Liver (tissue), 9 donors: ENCODE results near the gene TMPRSS5. TPM values are rescaled to one million over a fixed set of nuclear protein-coding genes. Genes with fewer than 3 reads are reported as not detected.

Source experiments
- DNase-seq: peaks from one replicate; pipeline ENCODE4 v3.0.0-alpha.2; 2017; ENCODE audit warnings: low spot score
- H3K27ac ChIP-seq, 2 donors: one replicate each; pipeline ENCODE4 v1.7.0; 2013; ENCODE audit warnings: inconsistent platforms in 2 of 2, low read length in 2 of 2, control low read depth in 1 of 2, low read depth in 1 of 2, mild to moderate bottlenecking in 1 of 2
- H3K27me3 ChIP-seq, 4 donors: one replicate each; pipeline versions ENCODE4 v1.6.1 to v1.7.0; 2013; ENCODE audit warnings: low read length in 3 of 4, inconsistent platforms in 1 of 4, mild to moderate bottlenecking in 1 of 4, moderate library complexity in 1 of 4; ENCODE audit not compliant: control insufficient read depth in 4 of 4, insufficient read depth in 4 of 4
- H3K36me3 ChIP-seq, 4 donors: one replicate each; pipeline versions ENCODE4 v1.6.1 to v1.7.0; 2013; ENCODE audit warnings: low read length in 3 of 4, mild to moderate bottlenecking in 3 of 4, low read depth in 1 of 4, moderate library complexity in 1 of 4; ENCODE audit not compliant: control insufficient read depth in 4 of 4, insufficient read depth in 3 of 4
- H3K4me1 ChIP-seq, 4 donors: one replicate each; pipeline versions ENCODE4 v1.6.1 to v1.7.0; 2013; ENCODE audit warnings: low read length in 3 of 4, mild to moderate bottlenecking in 3 of 4, moderate library complexity in 1 of 4; ENCODE audit not compliant: control insufficient read depth in 4 of 4, insufficient read depth in 4 of 4
- H3K4me3 ChIP-seq, 3 donors: one replicate each; pipeline versions ENCODE4 v1.6.1 to v1.7.0; 2013; ENCODE audit warnings: low read length in 3 of 3, control low read depth in 1 of 3, low read depth in 1 of 3, mild to moderate bottlenecking in 1 of 3
- H3K9ac ChIP-seq, 2 donors: one replicate each; pipeline ENCODE4 v1.7.0; 2013; ENCODE audit warnings: low read length in 2 of 2, mild to moderate bottlenecking in 2 of 2, moderate library complexity in 2 of 2, control low read depth in 1 of 2, low read depth in 1 of 2
- H3K9me3 ChIP-seq, 4 donors: one replicate each; pipeline versions ENCODE4 v1.6.1 to v1.7.0; 2013; ENCODE audit warnings: low read length in 3 of 4; ENCODE audit not compliant: control insufficient read depth in 4 of 4
- CTCF ChIP-seq: fragments of 150-350 bp; IDR thresholded peaks from 2 replicates; pipeline ENCODE4 v1.5.1; 2017; ENCODE audit warnings: improper control_type of control experiment, low read depth, low read length; ENCODE audit not compliant: missing input control
- EGR1 ChIP-seq, 2 donors: IDR thresholded peaks; 2 replicates each; pipeline ENCODE4 v1.6.1; 2016 to 2018; ENCODE audit warnings: antibody characterized with exemption in 2 of 2, low read depth in 2 of 2
- GABPA ChIP-seq, 2 donors: IDR thresholded peaks in 1 of 2; conservative IDR thresholded peaks in 1 of 2; 2 replicates each; pipeline ENCODE4 v1.6.1; 2016; ENCODE audit warnings: antibody characterized with exemption in 2 of 2, mild to moderate bottlenecking in 1 of 2, moderate library complexity in 1 of 2
- HNF4A ChIP-seq, 2 donors: conservative IDR thresholded peaks; 2 replicates each; pipeline ENCODE4 v1.6.1; 2016; ENCODE audit warnings: antibody characterized with exemption in 2 of 2, mild to moderate bottlenecking in 2 of 2
- JUND ChIP-seq, 2 donors: IDR thresholded peaks; 2 replicates each; pipeline ENCODE4 v1.6.1; 2016; ENCODE audit warnings: antibody characterized with exemption in 2 of 2
- RXRA ChIP-seq, 2 donors: IDR thresholded peaks; 2 replicates each; pipeline ENCODE4 v1.6.1; 2017 to 2018; ENCODE audit warnings: antibody characterized with exemption in 2 of 2, mild to moderate bottlenecking in 1 of 2
- TAF1 ChIP-seq: conservative IDR thresholded peaks from 2 replicates; pipeline ENCODE4 v1.6.1; 2016; ENCODE audit warnings: antibody characterized with exemption, mild to moderate bottlenecking
- YY1 ChIP-seq: IDR thresholded peaks from 2 replicates; pipeline ENCODE4 v1.6.1; 2016; ENCODE audit warnings: antibody characterized with exemption, mild to moderate bottlenecking
- ZBTB33 ChIP-seq: IDR thresholded peaks from 2 replicates; pipeline ENCODE4 v1.6.1; 2016; ENCODE audit warnings: antibody characterized with exemption
- WGBS: extraction: QIAGEN DNeasy Blood & Tissue Kit; methylation state at CpG from one replicate; pipeline ENCODE4 v1.1.7; 2013; 5-methylcytosine and 5-hydroxymethylcytosine counted together
- polyA plus RNA-seq, 2 donors: library from polyadenylated mRNA; stranded (reverse) in 1 of 2; unstranded in 1 of 2; fragments of 200-250 nt in 1 of 2; fragments of >200 nt in 1 of 2; fragmentation: Nextera tagmentation in 1 of 2; extraction: Ambion mirVana in 1 of 2; gene quantifications; one replicate each; pipeline versions ENCODE4 v1.2.1 to v1.2.3, GENCODE V29; 2013 to 2015
- total RNA-seq, 2 donors: library from RNA; depleted of rRNA; stranded (reverse); fragments of >200 nt; gene quantifications; one replicate each; pipeline ENCODE4 v1.2.3, GENCODE V29; 2014
- TF ChIP-seq, protein P1 (sequence below): IDR thresholded peaks from 2 replicates; pipeline ENCODE4 v1.6.1; 2016; ENCODE audit warnings: antibody characterized with exemption
- TF ChIP-seq, protein P2 (sequence below): IDR thresholded peaks from 2 replicates; pipeline ENCODE4 v1.6.1; 2016; ENCODE audit warnings: antibody characterized with exemption
- TF ChIP-seq, protein P3 (sequence below): IDR thresholded peaks from 2 replicates; pipeline ENCODE4 v1.6.1; 2016; ENCODE audit warnings: antibody characterized with exemption, mild to moderate bottlenecking
- donor health status: healthy.
- donor health status: healthy.
- donor health status: healthy.
- donor health status: healthy.
- donor health status: healthy.

The TMPRSS5 gene
- total and polyA plus RNA-seq, 4 donors = 0.05 to 0.39 (median 0.17) TPM

- Histone ChIP-seq H3K4me1 (peaks cover 0 to 4% (median 0%) of the 10 kb centered on the region in 4 donors), H3K27ac (no peak overlapping the region), H3K4me3 (no peak overlapping the region), H3K9me3 (no peaks in the 10 kb centered on the region), H3K36me3 (peaks cover 0 to 5% (median 2%) of the 10 kb centered on the region in 4 donors), H3K27me3 (no peaks in the 10 kb centered on the region), H3K9ac (no peak overlapping the region)
- TF ChIP-seq HNF4A (conservative IDR thresholded peaks at IDR 0.05) (no peak), CTCF (no peak), EGR1 (IDR thresholded peaks at IDR 0.05; ENCODE audit: low read depth in 2 of 2) (no peak), ZBTB33 (no peak), GABPA (IDR thresholded peaks at IDR 0.05 in 1 of 2, conservative IDR thresholded peaks at IDR 0.05 in 1 of 2) (no peak), RXRA (IDR thresholded peaks at IDR 0.05) (no peak), YY1 (no peak)
- TF ChIP-seq, protein P1, sequence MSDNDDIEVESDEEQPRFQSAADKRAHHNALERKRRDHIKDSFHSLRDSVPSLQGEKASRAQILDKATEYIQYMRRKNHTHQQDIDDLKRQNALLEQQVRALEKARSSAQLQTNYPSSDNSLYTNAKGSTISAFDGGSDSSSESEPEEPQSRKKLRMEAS = no peak
- TF ChIP-seq, protein P2, sequence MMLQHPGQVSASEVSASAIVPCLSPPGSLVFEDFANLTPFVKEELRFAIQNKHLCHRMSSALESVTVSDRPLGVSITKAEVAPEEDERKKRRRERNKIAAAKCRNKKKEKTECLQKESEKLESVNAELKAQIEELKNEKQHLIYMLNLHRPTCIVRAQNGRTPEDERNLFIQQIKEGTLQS = no peak
- no peak for DNase-seq
- 87% methylated on average over 4 of the region's 4 CpGs for WGBS
Measured at GRCh38 chr11:113723787-113724186, 17.7 kb upstream of the TMPRSS5 start.

DNA sequence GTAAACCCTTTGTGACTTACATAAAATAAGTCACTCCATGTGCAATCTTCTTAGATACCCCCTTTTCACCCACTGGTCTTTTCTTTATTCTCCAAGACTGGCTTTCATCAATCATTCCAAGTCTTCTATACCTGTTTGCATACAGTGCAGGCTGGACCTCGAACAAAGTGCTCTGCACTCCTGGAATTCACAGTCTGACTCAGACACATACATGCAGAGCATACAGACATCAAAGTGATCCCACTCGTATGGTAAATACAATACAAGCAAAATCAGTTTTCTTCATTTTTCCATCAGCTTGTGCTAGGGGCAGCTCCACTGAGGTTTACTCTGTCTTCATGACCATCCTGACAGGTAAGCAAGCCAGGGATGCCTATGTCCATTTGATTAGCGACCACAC lies 16.8 kb upstream of the TMPRSS5 start:
- TF ChIP-seq TAF1 = no peak
- TF ChIP-seq, protein P1 = no peak
- TF ChIP-seq ZBTB33 = no peak
- no peak for TF ChIP-seq EGR1 (IDR thresholded peaks at IDR 0.05; ENCODE audit: low read depth in 2 of 2)
- TF ChIP-seq, protein P3, sequence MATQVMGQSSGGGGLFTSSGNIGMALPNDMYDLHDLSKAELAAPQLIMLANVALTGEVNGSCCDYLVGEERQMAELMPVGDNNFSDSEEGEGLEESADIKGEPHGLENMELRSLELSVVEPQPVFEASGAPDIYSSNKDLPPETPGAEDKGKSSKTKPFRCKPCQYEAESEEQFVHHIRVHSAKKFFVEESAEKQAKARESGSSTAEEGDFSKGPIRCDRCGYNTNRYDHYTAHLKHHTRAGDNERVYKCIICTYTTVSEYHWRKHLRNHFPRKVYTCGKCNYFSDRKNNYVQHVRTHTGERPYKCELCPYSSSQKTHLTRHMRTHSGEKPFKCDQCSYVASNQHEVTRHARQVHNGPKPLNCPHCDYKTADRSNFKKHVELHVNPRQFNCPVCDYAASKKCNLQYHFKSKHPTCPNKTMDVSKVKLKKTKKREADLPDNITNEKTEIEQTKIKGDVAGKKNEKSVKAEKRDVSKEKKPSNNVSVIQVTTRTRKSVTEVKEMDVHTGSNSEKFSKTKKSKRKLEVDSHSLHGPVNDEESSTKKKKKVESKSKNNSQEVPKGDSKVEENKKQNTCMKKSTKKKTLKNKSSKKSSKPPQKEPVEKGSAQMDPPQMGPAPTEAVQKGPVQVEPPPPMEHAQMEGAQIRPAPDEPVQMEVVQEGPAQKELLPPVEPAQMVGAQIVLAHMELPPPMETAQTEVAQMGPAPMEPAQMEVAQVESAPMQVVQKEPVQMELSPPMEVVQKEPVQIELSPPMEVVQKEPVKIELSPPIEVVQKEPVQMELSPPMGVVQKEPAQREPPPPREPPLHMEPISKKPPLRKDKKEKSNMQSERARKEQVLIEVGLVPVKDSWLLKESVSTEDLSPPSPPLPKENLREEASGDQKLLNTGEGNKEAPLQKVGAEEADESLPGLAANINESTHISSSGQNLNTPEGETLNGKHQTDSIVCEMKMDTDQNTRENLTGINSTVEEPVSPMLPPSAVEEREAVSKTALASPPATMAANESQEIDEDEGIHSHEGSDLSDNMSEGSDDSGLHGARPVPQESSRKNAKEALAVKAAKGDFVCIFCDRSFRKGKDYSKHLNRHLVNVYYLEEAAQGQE = no peak
- TF ChIP-seq JUND (IDR thresholded peaks at IDR 0.05) = no peak
- Histone ChIP-seq H3K4me1 (peaks cover 0 to 4% (median 0%) of the 10 kb centered on the region in 4 donors), H3K36me3 (peaks cover 0 to 5% (median 2%) of the 10 kb centered on the region in 4 donors), H3K4me3 (no peak overlapping the region), H3K9ac (no peak overlapping the region), H3K27ac (no peak overlapping the region), H3K27me3 (no peaks in the 10 kb centered on the region), H3K9me3 (no peaks in the 10 kb centered on the region)
- WGBS = 95% methylated on average over 3 of the region's 3 CpGs
- no peak for DNase-seq
